ENCODE data around the gene PRSS27. TPM values are rescaled to one million over a fixed set of nuclear protein-coding genes. Genes with fewer than 3 reads are reported as not detected.

PRSS27 gene
- total RNA-seq, 2 donors from 2014 or later: 3.7 to 4.2 TPM

DNA sequence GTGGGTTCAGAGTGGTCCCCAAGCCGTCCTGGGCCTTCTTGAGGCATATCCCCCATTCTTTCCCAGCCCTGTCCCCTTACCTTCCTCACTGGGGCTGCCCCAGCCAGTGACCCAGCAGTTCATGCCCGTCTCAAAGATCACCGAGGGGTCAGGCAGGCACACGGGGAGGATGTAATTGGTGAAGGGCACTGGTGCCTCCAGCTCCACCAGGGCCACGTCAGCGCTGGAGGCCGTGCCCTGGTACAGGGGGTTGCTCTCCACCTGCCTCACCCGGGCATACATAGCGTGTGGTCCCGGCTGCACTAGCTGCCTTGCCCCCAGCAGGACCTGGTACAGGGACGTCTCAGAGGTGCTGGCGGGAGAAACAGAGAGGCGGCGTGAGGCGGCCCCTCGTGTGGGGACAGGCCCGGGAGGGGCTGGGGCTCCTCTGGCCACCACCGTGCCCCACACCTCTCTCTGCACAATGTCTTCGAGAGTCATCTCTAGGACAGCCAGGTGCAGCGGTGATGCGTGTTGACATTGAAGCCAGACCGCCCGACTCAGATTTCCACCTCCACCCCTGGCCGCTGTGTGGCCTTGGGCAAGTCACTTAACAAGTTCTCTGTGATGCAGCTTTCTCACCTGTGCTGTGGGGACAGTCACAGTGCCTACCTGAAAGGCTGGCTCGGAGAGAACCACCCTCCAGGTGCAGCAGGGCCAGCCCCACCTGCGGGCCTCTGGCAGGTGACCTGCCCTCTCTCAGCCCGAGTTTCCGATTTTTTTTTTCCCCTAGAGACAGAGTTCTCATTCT lies 5.8 kb downstream of the PRSS27 start:
- DNase-seq: no peak
- Mint-ChIP-seq H3K9me3 (no peaks in the 10 kb centered on the region), H3K27me3 (ENCODE audit: insufficient read depth) (peaks cover 5% of the 10 kb centered on the region), H3K27ac (no peak overlapping the region), H3K36me3 (ENCODE audit: low read depth) (no peaks in the 10 kb centered on the region), H3K4me1 (no peaks in the 10 kb centered on the region), H3K4me3 (no peak overlapping the region)
- no peak overlapping the region for H3K27ac ChIP-seq (ENCODE audit: low read depth, low read length)
- TF ChIP-seq, protein P1, sequence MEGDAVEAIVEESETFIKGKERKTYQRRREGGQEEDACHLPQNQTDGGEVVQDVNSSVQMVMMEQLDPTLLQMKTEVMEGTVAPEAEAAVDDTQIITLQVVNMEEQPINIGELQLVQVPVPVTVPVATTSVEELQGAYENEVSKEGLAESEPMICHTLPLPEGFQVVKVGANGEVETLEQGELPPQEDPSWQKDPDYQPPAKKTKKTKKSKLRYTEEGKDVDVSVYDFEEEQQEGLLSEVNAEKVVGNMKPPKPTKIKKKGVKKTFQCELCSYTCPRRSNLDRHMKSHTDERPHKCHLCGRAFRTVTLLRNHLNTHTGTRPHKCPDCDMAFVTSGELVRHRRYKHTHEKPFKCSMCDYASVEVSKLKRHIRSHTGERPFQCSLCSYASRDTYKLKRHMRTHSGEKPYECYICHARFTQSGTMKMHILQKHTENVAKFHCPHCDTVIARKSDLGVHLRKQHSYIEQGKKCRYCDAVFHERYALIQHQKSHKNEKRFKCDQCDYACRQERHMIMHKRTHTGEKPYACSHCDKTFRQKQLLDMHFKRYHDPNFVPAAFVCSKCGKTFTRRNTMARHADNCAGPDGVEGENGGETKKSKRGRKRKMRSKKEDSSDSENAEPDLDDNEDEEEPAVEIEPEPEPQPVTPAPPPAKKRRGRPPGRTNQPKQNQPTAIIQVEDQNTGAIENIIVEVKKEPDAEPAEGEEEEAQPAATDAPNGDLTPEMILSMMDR (conservative IDR thresholded peaks at IDR 0.05): no peak
- no peaks in the 10 kb centered on the region for H3K9me3 ChIP-seq (ENCODE audit: control insufficient read depth, low read length)
- WGBS, 2 experiments (ENCODE audit: insufficient coverage in 1 of 2, insufficient read length in 1 of 2): 89 to 92% methylated on average over 19 to 28 of the region's 28 CpGs
- no peaks in the 10 kb centered on the region for H3K27me3 ChIP-seq (ENCODE audit: control insufficient read depth, insufficient read depth, low read length, poor library complexity, severe bottlenecking)
- H3K36me3 ChIP-seq (ENCODE audit: control insufficient read depth, insufficient read depth, low read length): no peaks in the 10 kb centered on the region
- no peak overlapping the region for H3K9ac ChIP-seq (ENCODE audit: extremely low read depth, low read length, poor library complexity, severe bottlenecking)
- H3K4me3 ChIP-seq (ENCODE audit: low read length): no peak overlapping the region
- H3K4me1 ChIP-seq (ENCODE audit: control insufficient read depth, insufficient read depth, low read length): no peaks in the 10 kb centered on the region

DNA sequence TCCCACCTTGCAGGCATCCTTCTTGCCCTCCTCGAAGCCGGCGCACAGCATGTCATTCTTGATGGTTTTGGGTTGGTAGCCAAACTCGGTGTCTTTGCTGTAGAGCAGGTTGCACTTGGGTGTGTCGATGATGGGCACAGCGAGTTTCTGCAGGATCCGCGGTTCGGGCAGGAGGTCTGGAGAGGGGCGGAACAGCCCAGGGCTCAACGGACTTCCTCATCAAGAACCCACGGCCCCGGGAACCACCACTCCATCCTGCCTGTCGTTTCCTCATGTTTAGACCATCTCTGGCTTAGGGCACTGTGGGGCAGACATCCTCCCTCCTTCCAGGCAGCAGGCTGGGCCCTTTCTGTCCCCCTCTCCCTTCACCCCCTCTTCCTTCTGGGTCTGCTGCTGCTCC lies 6.5 kb downstream of the PRSS27 start:
- TF ChIP-seq, protein P1 (conservative IDR thresholded peaks at IDR 0.05): no peak
- no peaks in the 10 kb centered on the region for H3K27me3 ChIP-seq (ENCODE audit: control insufficient read depth, insufficient read depth, low read length, poor library complexity, severe bottlenecking)
- no peak overlapping the region for H3K9ac ChIP-seq (ENCODE audit: extremely low read depth, low read length, poor library complexity, severe bottlenecking)

DNA sequence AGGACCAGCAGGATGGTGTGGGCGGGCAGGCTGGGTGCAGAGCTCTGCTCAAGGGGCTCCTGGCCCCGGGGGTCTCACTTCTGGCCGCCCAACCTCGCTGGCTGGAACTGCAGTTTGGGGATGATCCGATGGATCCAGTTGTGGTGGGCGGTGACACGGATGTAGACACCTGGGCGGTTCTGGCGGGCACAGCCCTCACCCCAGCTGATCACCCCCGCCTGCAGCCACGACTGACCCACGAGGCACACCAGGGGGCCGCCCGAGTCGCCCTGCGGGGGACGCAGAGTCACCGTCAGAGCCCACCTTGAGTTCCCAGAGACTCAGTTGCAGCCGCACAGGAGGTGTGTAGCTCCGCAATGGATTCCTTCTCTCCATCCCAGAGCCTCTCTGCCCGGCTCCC lies 7.5 kb downstream of the PRSS27 start:
- peaks cover 9% of the 10 kb centered on the region for H3K36me3 Mint-ChIP-seq (ENCODE audit: low read depth)
- Histone ChIP-seq H3K27ac (ENCODE audit: low read depth, low read length) (no peak overlapping the region), H3K9ac (ENCODE audit: extremely low read depth, low read length, poor library complexity, severe bottlenecking) (no peak overlapping the region), H3K9me3 (ENCODE audit: control insufficient read depth, low read length) (no peaks in the 10 kb centered on the region), H3K4me3 (ENCODE audit: low read length) (no peak overlapping the region), H3K36me3 (ENCODE audit: control insufficient read depth, insufficient read depth, low read length) (peaks cover 6% of the 10 kb centered on the region), H3K4me1 (ENCODE audit: control insufficient read depth, insufficient read depth, low read length) (no peaks in the 10 kb centered on the region), H3K27me3 (ENCODE audit: control insufficient read depth, insufficient read depth, low read length, poor library complexity, severe bottlenecking) (no peaks in the 10 kb centered on the region)
- no peak overlapping the region for H3K4me3 Mint-ChIP-seq
- no peak overlapping the region for H3K27ac Mint-ChIP-seq
- H3K27me3 Mint-ChIP-seq (ENCODE audit: insufficient read depth): peaks cover 5% of the 10 kb centered on the region
- no peak for DNase-seq
- 86 to 89% methylated on average over 12 to 21 of the region's 21 CpGs for WGBS, 2 experiments (ENCODE audit: insufficient coverage in 1 of 2, insufficient read length in 1 of 2)
- H3K9me3 Mint-ChIP-seq: no peaks in the 10 kb centered on the region
- no peaks in the 10 kb centered on the region for H3K4me1 Mint-ChIP-seq
- TF ChIP-seq, protein P1 (conservative IDR thresholded peaks at IDR 0.05): no peak

More for the DNA sequence above, 6.5 kb downstream of the PRSS27 start:
- no peaks in the 10 kb centered on the region for H3K36me3 ChIP-seq (ENCODE audit: control insufficient read depth, insufficient read depth, low read length)
- no peak for DNase-seq
- H3K27ac ChIP-seq (ENCODE audit: low read depth, low read length): no peak overlapping the region
- H3K36me3 Mint-ChIP-seq (ENCODE audit: low read depth): peaks cover 1% of the 10 kb centered on the region
- no peak overlapping the region for H3K4me3 Mint-ChIP-seq
- H3K9me3 Mint-ChIP-seq: no peaks in the 10 kb centered on the region
- H3K4me3 ChIP-seq (ENCODE audit: low read length): no peak overlapping the region
- 86 to 94% methylated on average over 7 to 14 of the region's 14 CpGs for WGBS, 2 experiments (ENCODE audit: insufficient coverage in 1 of 2, insufficient read length in 1 of 2)
- no peak overlapping the region for H3K27ac Mint-ChIP-seq
- H3K4me1 ChIP-seq (ENCODE audit: control insufficient read depth, insufficient read depth, low read length): no peaks in the 10 kb centered on the region
- H3K9me3 ChIP-seq (ENCODE audit: control insufficient read depth, low read length): no peaks in the 10 kb centered on the region
- H3K4me1 Mint-ChIP-seq: no peaks in the 10 kb centered on the region
- H3K27me3 Mint-ChIP-seq (ENCODE audit: insufficient read depth): peaks cover 5% of the 10 kb centered on the region

All from endodermal cell (in vitro differentiated cells).